H1 (cell line): Measurements from ENCODE around the gene FRMD4A. TPM values are rescaled to one million over a fixed set of nuclear protein-coding genes. Genes with fewer than 3 reads are reported as not detected.

ENCODE experiments used
- CTCF ChIA-PET: fragments of 300-600 bp; sonication (Branson Sonifier 250); formaldehyde crosslinking; loops from one replicate; lab custom pipeline; 2021; ENCODE audit not compliant: partially characterized antibody; lab: Charles Lee
- POLR2A ChIA-PET: fragments of 300-600 bp; sonication (Branson Sonifier 250); formaldehyde crosslinking; loops from one replicate; lab custom pipeline; 2021; ENCODE audit warnings: inconsistent platforms; ENCODE audit not compliant: partially characterized antibody; lab: Charles Lee
- DNase-seq, 2 experiments: peaks; one replicate each; pipeline versions ENCODE4 v3.0.0 to v3.0.0-alpha.2; 2010 to 2022; ENCODE audit warnings: low spot score in 2 of 2, low read depth in 1 of 2, mixed read lengths in 1 of 2
- FAIRE-seq: peaks from 2 replicates; lab custom pipeline; 2011; peaks lifted over from hg19 to GRCh38; lab: Jason Lieb, UNC
- H2AFZ ChIP-seq: 2 replicates; pipeline ENCODE4 v1.8.1; 2012; ENCODE audit warnings: low read length, inconsistent platforms
- H2AK5ac ChIP-seq: 2 replicates; pipeline ENCODE4 v1.6.1; 2013; ENCODE audit warnings: low read depth, low read length
- H2BK120ac ChIP-seq: replicated peaks from 2 replicates; pipeline ENCODE3; 2013; ENCODE audit warnings: low read depth, low read length, inconsistent platforms
- H2BK12ac ChIP-seq: 2 replicates; pipeline ENCODE4 v1.6.1; 2013; ENCODE audit warnings: low read depth, low read length
- H2BK15ac ChIP-seq: 2 replicates; pipeline ENCODE4 v1.6.1; 2013; ENCODE audit warnings: low read length
- H2BK20ac ChIP-seq: 2 replicates; pipeline ENCODE4 v1.6.1; 2013; ENCODE audit warnings: low read length
- H2BK5ac ChIP-seq: 2 replicates; pipeline ENCODE4 v1.6.1; 2013; ENCODE audit warnings: low read depth, low read length
- H3K14ac ChIP-seq: 2 replicates; pipeline ENCODE4 v1.6.1; 2013; ENCODE audit warnings: inconsistent platforms; ENCODE audit not compliant: insufficient read length
- H3K18ac ChIP-seq: 2 replicates; pipeline ENCODE4 v1.6.1; 2013; ENCODE audit warnings: low read length; ENCODE audit errors: extremely low read depth
- H3K23ac ChIP-seq: 2 replicates; pipeline ENCODE4 v1.6.1; 2013; ENCODE audit warnings: inconsistent platforms; ENCODE audit not compliant: insufficient read length
- H3K23me2 ChIP-seq: 2 replicates; pipeline ENCODE4 v1.6.1; 2013; ENCODE audit warnings: low read depth, low read length
- H3K27ac ChIP-seq: 2 replicates; pipeline ENCODE4 v1.6.1; 2011; ENCODE audit warnings: low read depth, low read length, inconsistent platforms
- H3K27me3 ChIP-seq, 4 experiments: replicated peaks in 1 of 4; 1 replicate in 1 of 4; 2 replicates in 3 of 4; pipeline versions ENCODE4 v1.6.1 to v1.8.1; 2011 to 2013; ENCODE audit warnings: low read length in 3 of 4, mild to moderate bottlenecking in 3 of 4, inconsistent platforms in 2 of 4, mixed read lengths in 2 of 4, moderate library complexity in 1 of 4; ENCODE audit not compliant: control insufficient read depth in 3 of 4, insufficient read depth in 3 of 4; ENCODE audit errors: extremely low read depth in 1 of 4
- H3K36me3 ChIP-seq, 4 experiments: 2 replicates each; pipeline versions ENCODE4 v1.6.1 to v1.8.1; 2011 to 2013; ENCODE audit warnings: mild to moderate bottlenecking in 4 of 4, low read length in 3 of 4, moderate library complexity in 2 of 4, control low read depth in 1 of 4, inconsistent platforms in 1 of 4; ENCODE audit not compliant: insufficient read depth in 4 of 4, control insufficient read depth in 2 of 4
- H3K4ac ChIP-seq: replicated peaks from 2 replicates; pipeline ENCODE3; 2013; ENCODE audit warnings: low read length, low read depth, mixed read lengths, inconsistent platforms; ENCODE audit not compliant: insufficient read length
- H3K4me1 ChIP-seq, 4 experiments: replicated peaks in 1 of 4; 1 replicate in 1 of 4; 2 replicates in 3 of 4; pipeline versions ENCODE4 v1.6.1 to v1.8.1; 2011 to 2013; ENCODE audit warnings: low read length in 3 of 4, inconsistent platforms in 2 of 4, mixed read lengths in 1 of 4; ENCODE audit not compliant: insufficient read depth in 4 of 4, control insufficient read depth in 3 of 4
- H3K4me2 ChIP-seq, 2 experiments: 2 replicates each; pipeline versions ENCODE4 v1.6.1 to v1.8.1; 2011 to 2013; ENCODE audit warnings: low read depth in 2 of 2, low read length in 2 of 2, control low read depth in 1 of 2, inconsistent platforms in 1 of 2, mild to moderate bottlenecking in 1 of 2; ENCODE audit not compliant: insufficient read depth in 1 of 2
- H3K4me3 ChIP-seq, 4 experiments: fragments of 200-600, 300-600 bp in 1 of 4; sonication (generic), shearing (Covaris generic), sonication (Bioruptor Twin) in 1 of 4; 2 replicates each; pipeline versions ENCODE4 v1.5.1 to v1.8.1; 2011 to 2016; ENCODE audit warnings: low read length in 4 of 4, low read depth in 3 of 4, control low read depth in 2 of 4, inconsistent platforms in 2 of 4, mild to moderate bottlenecking in 2 of 4, mixed read lengths in 1 of 4, moderate library complexity in 1 of 4; ENCODE audit not compliant: insufficient read depth in 2 of 4; ENCODE audit errors: extremely low read depth in 1 of 4
- H3K56ac ChIP-seq: replicated peaks from 2 replicates; pipeline ENCODE3; 2013; ENCODE audit warnings: low read depth, mild to moderate bottlenecking, mixed read lengths, low read length, inconsistent platforms; ENCODE audit not compliant: insufficient read length
- H3K79me1 ChIP-seq: 2 replicates; pipeline ENCODE4 v1.6.1; 2013; ENCODE audit warnings: low read depth, low read length, control low read depth
- H3K79me2 ChIP-seq, 2 experiments: 2 replicates each; pipeline versions ENCODE4 v1.6.1 to v1.8.1; 2012 to 2013; ENCODE audit warnings: low read length in 2 of 2, mild to moderate bottlenecking in 2 of 2, inconsistent platforms in 1 of 2; ENCODE audit not compliant: insufficient read depth in 2 of 2, control insufficient read depth in 1 of 2
- H3K9ac ChIP-seq, 4 experiments: replicated peaks in 1 of 4; 1 replicate in 1 of 4; 2 replicates in 3 of 4; pipeline versions ENCODE4 v1.6.1 to v1.8.1; 2011 to 2013; ENCODE audit warnings: low read depth in 3 of 4, low read length in 3 of 4, control low read depth in 2 of 4, mild to moderate bottlenecking in 2 of 4, moderate library complexity in 2 of 4, inconsistent platforms in 1 of 4; ENCODE audit errors: extremely low read depth in 1 of 4
- H3K9me3 ChIP-seq, 2 experiments: 2 replicates each; pipeline versions ENCODE4 v1.6.1 to v1.8.1; 2012 to 2013; ENCODE audit warnings: mild to moderate bottlenecking in 2 of 2, moderate library complexity in 2 of 2, control low read depth in 1 of 2, inconsistent platforms in 1 of 2, low read depth in 1 of 2, low read length in 1 of 2, mixed read lengths in 1 of 2; ENCODE audit not compliant: insufficient read depth in 2 of 2
- H4K20me1 ChIP-seq, 2 experiments: replicated peaks in 1 of 2; 2 replicates each; pipeline versions ENCODE3 to v1.8.1; 2011 to 2013; ENCODE audit warnings: inconsistent platforms in 2 of 2, low read length in 2 of 2, mild to moderate bottlenecking in 1 of 2; ENCODE audit not compliant: insufficient read depth in 2 of 2, control insufficient read depth in 1 of 2
- H4K5ac ChIP-seq: 2 replicates; pipeline ENCODE4 v1.6.1; 2013; ENCODE audit warnings: low read length, low read depth, mixed read lengths, inconsistent platforms; ENCODE audit not compliant: insufficient read length
- H4K8ac ChIP-seq: 2 replicates; pipeline ENCODE4 v1.8.0; 2013; ENCODE audit warnings: mild to moderate bottlenecking, moderate library complexity, low read length, inconsistent platforms; ENCODE audit not compliant: insufficient read depth; ENCODE audit errors: extremely low read depth
- H4K91ac ChIP-seq: replicated peaks from 2 replicates; pipeline ENCODE3; 2013; ENCODE audit warnings: low read length, mixed read lengths, inconsistent platforms; ENCODE audit not compliant: insufficient read length
- CHD2 ChIP-seq: IDR thresholded peaks from 2 replicates; pipeline ENCODE4 v1.6.1; 2012; ENCODE audit warnings: low read length, improper control_type of control experiment
- CREB1 ChIP-seq: IDR thresholded peaks from 2 replicates; pipeline ENCODE4 v1.6.1; 2012; ENCODE audit warnings: inconsistent platforms
- EGR1 ChIP-seq: IDR thresholded peaks from 2 replicates; pipeline ENCODE4 v1.6.1; 2011; ENCODE audit warnings: low read depth, low read length, borderline replicate concordance
- EP300 ChIP-seq, 2 experiments: IDR thresholded peaks; 1 replicate in 1 of 2; 2 replicates in 1 of 2; pipeline ENCODE4 v1.6.1; 2011 to 2012; ENCODE audit warnings: low read depth in 2 of 2, low read length in 2 of 2, mild to moderate bottlenecking in 2 of 2, borderline replicate concordance in 1 of 2, inconsistent platforms in 1 of 2, moderate library complexity in 1 of 2
- KDM1A ChIP-seq: fragments of 200-600, 300-600 bp; sonication (generic); IDR thresholded peaks from 2 replicates; pipeline ENCODE4 v1.7.1; 2016; ENCODE audit warnings: mild to moderate bottlenecking, low read length, borderline replicate concordance
- KDM5A ChIP-seq: fragments of 200-600 bp; IDR thresholded peaks from 2 replicates; pipeline ENCODE4 v1.7.1; 2012; ENCODE audit warnings: mild to moderate bottlenecking, low read length, inconsistent platforms, mixed read lengths
- RNF2 ChIP-seq: fragments of 200-900, 300-1000 bp; sonication (generic); IDR thresholded peaks from 2 replicates; pipeline ENCODE4 v1.7.1; 2016; ENCODE audit warnings: borderline replicate concordance, low read depth, mild to moderate bottlenecking, antibody characterized with exemption, low read length; ENCODE audit not compliant: poor library complexity, severe bottlenecking; ENCODE audit errors: missing control alignments
- SIRT6 ChIP-seq: IDR thresholded peaks from one replicate; pipeline ENCODE4 v1.7.1; 2012; ENCODE audit warnings: low read length, inconsistent platforms
- ZNF274 ChIP-seq: IDR thresholded peaks from 2 replicates; pipeline ENCODE4 v1.7.0; 2012; ENCODE audit warnings: low read length, borderline replicate concordance; ENCODE audit errors: extremely low read depth
- WGBS, 2 experiments: shearing (Covaris generic) in 1 of 2; methylation state at CpG; one replicate each; pipeline versions ENCODE4 v1.1.6 to v1.1.7; 2013 to 2015; ENCODE audit warnings: low lambda C conversion rate in 2 of 2, mixed read lengths in 2 of 2, inconsistent platforms in 1 of 2, low coverage in 1 of 2, missing lambda C conversion rate in 1 of 2; ENCODE audit not compliant: insufficient replicate concordance in 2 of 2, insufficient coverage in 1 of 2, insufficient read length in 1 of 2; ENCODE audit errors: extremely low coverage in 1 of 2, missing lambda C conversion rate in 1 of 2; 5-methylcytosine and 5-hydroxymethylcytosine counted together
- polyA plus RNA-seq, 7 experiments: library from polyadenylated mRNA; depleted of rRNA in 3 of 7; stranded (reverse) in 5 of 7; unstranded in 2 of 7; fragments of >200 nt in 5 of 7; fragments of 200-250 nt in 2 of 7; gene quantifications; 1 replicate in 5 of 7; 2 replicates in 1 of 7; 4 replicates in 1 of 7; pipeline versions ENCODE4 v1.2.1 to v1.2.3, GENCODE V29; 2011 to 2013; ENCODE audit warnings: missing spikeins in 2 of 7, mixed read lengths in 2 of 7
- total RNA-seq: library from RNA; stranded (reverse); fragmentation: NEBNext Ultra II Directional; extraction: Animal tissue kit (Norgen Biotek cat#: 25700); gene quantifications from 2 replicates; pipeline ENCODE4 v1.2.1, GENCODE V29; 2021

Gene FRMD4A
- total and polyA plus RNA-seq, 2 of the 8 experiments (the other 6 are each of a cell fraction or from before 2014, with no cell fraction given), result 38.6 to 39.6 TPM

DNA sequence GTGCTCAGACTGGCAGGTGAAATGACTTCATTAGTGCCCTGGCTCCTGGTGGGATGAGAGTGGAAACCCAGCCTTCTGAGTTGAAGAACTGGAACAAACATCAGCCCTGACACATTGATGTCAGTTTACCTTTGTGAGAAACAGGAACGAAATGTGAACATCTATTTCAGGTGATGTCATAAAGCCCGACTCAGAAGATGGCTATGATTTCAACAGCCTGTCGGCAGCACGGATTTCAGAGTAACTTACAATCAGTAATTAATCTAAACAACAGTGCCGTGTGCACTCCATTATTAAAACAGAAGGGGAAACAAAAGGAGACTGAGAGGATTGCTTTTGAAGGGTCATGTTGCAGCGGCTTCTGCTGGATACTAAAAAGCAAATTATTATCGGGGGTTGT is 243.2 kb downstream of the FRMD4A start:
- Histone ChIP-seq H3K79me2 (no peaks in the 10 kb centered on the region), H2BK5ac (no peak overlapping the region), H3K27ac (no peak overlapping the region), H3K18ac (no peak overlapping the region), H2BK15ac (0 out of 2 replicates have a peak overlapping the region, but pooled peaks have one; percentile 65), H3K27me3 (no peaks in the 10 kb centered on the region)
- no peak for TF ChIP-seq ZNF274
- TF ChIP-seq CREB1, result no peak
- no peak for TF ChIP-seq KDM1A
- no peak for TF ChIP-seq KDM5A
- TF ChIP-seq SIRT6, result no peak
- TF ChIP-seq RNF2, result no peak
- no peak for TF ChIP-seq EGR1
- TF ChIP-seq EP300 (IDR thresholded peaks at IDR 0.05; ENCODE audit: borderline replicate concordance in 1 of 2, low read depth in 2 of 2, low read length in 2 of 2), result no peak
- TF ChIP-seq CHD2, result no peak
- TF ChIP-seq, all 59 proteins: peak for 0
- ChIA-PET POLR2A (no interaction called here), CTCF (interaction anchor here (1.4 kb wide), 1 partner anchor 54 kb away, joined by 4 read pairs; no protein-coding TSS in a partner anchor)
- Histone ChIP-seq H3K23ac (no peak overlapping the region), H3K56ac (no peak overlapping the region), H2AFZ (no peak overlapping the region), H4K91ac (peak overlapping the region; percentile 7), H3K9ac (no peak overlapping the region), H3K4me2 (no peak overlapping the region), H4K5ac (no peak overlapping the region), H3K36me3 (no peaks in the 10 kb centered on the region), H4K20me1 (no peaks in the 10 kb centered on the region), H2AK5ac (no peak overlapping the region), H2BK20ac (no peak overlapping the region), H3K4me1 (peaks cover 2 to 10% (median 8%) of the 10 kb centered on the region in 4 experiments; a peak in 5 of 7 replicates), H3K23me2 (no peaks in the 10 kb centered on the region), H3K14ac (no peak overlapping the region), H4K8ac (no peak overlapping the region), H2BK120ac (peak overlapping the region; percentile 66), H3K9me3 (no peaks in the 10 kb centered on the region), H3K79me1 (no peaks in the 10 kb centered on the region; the same call in 1 of the 2 replicates), H2BK12ac (no peak overlapping the region), H3K4me3 (no peak overlapping the region), H3K4ac (no peak overlapping the region)
- DNase-seq (no peak), FAIRE-seq (no peak)
- 89% methylated on average over 7 of the region's 7 CpGs; no CpG with 5 or more reads in 1 of the 2 experiments for WGBS, 2 experiments
